ENCODE measurements around the gene CHD2. TPM values are rescaled to one million over a fixed set of nuclear protein-coding genes. Genes with fewer than 3 reads are reported as not detected.

CHD2 gene
- total RNA-seq, 1 experiment from 2014 or later: 85.0 TPM

DNA sequence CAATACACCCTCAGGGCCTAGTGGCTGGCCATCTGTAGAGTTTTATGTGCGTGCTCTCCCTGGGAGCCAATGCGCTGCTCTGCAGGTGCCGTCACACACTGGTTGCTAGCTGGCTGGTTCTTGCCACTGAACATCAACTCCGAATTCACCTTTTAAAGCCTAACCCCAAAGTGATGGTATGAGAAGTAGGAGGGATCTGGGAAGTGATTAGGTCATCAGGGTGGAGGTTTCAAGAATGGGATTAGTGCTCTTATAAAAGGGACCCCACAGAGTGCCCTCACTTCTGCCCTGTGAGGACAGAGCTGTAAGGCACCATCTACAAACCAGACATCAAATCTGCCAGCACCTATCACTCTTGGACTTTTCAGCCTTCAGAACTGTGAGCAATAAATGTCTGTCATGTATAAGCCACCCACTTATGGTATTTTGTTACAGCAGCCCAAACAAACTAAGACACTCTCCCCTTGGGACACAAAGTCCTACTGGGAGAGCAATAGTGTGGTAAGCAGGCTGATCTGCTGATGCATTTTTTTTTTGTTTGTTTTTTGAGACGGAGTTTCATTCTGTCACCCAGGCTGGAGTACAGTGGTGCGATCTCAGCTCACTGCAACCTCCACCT, 168.6 kb downstream of the CHD2 start:
- Mint-ChIP-seq H3K4me3 (ENCODE audit: unreplicated experiment) (no peak overlapping the region), H3K27ac (ENCODE audit: unreplicated experiment) (no peak overlapping the region), H3K4me1 (ENCODE audit: low read depth, unreplicated experiment) (peaks cover 15% of the 10 kb centered on the region), H3K27me3 (ENCODE audit: insufficient read depth, unreplicated experiment) (peaks cover 2% of the 10 kb centered on the region), H3K9me3 (ENCODE audit: unreplicated experiment) (no peaks in the 10 kb centered on the region), H3K36me3 (ENCODE audit: insufficient read depth, unreplicated experiment) (peaks cover 9% of the 10 kb centered on the region)
- no peaks in the 10 kb centered on the region; the same call in 1 of the 2 replicates for H3K36me3 ChIP-seq (ENCODE audit: control insufficient read depth, insufficient read depth, low read length)
- DNase-seq: no peak
- TF ChIP-seq, protein P1, sequence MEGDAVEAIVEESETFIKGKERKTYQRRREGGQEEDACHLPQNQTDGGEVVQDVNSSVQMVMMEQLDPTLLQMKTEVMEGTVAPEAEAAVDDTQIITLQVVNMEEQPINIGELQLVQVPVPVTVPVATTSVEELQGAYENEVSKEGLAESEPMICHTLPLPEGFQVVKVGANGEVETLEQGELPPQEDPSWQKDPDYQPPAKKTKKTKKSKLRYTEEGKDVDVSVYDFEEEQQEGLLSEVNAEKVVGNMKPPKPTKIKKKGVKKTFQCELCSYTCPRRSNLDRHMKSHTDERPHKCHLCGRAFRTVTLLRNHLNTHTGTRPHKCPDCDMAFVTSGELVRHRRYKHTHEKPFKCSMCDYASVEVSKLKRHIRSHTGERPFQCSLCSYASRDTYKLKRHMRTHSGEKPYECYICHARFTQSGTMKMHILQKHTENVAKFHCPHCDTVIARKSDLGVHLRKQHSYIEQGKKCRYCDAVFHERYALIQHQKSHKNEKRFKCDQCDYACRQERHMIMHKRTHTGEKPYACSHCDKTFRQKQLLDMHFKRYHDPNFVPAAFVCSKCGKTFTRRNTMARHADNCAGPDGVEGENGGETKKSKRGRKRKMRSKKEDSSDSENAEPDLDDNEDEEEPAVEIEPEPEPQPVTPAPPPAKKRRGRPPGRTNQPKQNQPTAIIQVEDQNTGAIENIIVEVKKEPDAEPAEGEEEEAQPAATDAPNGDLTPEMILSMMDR (IDR thresholded peaks at IDR 0.05; ENCODE audit: insufficient read depth in 1 of 2, low read depth in 1 of 2, low read length in 1 of 2, severe bottlenecking in 1 of 2, unreplicated experiment in 1 of 2): no peak
- H3K4me3 ChIP-seq (ENCODE audit: low read depth, low read length): no peak overlapping the region
- CTCF ChIA-PET: interaction anchor here (1.2 kb wide), 1 partner anchor 549 kb away, joined by 3 read pairs; no protein-coding TSS in a partner anchor
- no peaks in the 10 kb centered on the region for H3K9me3 ChIP-seq
- H3K27me3 ChIP-seq (replicated peaks; ENCODE audit: control insufficient read depth, insufficient read depth, low read length): no peaks in the 10 kb centered on the region
- POLR2A ChIA-PET: no interaction called here
- H3K4me1 ChIP-seq: peaks cover 9% of the 10 kb centered on the region
- no TSS peak for BruUV-seq (replicated peaks)
- intact Hi-C loops (cut with micrococcal nuclease; ENCODE audit: unreplicated experiment): no loop called here

DNA sequence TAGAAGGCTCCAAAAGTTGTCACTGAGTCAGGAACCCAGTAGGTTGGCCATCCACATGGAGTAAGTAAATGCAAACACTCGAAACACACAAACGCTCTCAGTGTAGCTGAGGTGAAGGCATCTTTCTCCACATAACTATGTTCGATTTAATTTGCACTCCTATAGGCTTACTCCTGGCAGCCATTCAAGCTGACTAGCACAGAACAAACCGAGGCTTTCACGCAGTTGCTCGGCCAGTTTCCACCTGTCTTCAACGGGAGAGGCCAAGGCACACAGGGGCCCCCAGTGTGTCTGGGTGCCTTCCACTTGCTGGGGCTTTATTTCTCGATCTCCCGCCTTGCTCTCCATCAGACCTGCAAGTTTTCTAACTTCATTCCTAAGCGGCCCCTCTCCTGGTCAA, 170.0 kb downstream of the CHD2 start:
- no peaks in the 10 kb centered on the region for H3K36me3 ChIP-seq (ENCODE audit: control insufficient read depth, insufficient read depth, low read length)
- intact Hi-C loops (cut with micrococcal nuclease; ENCODE audit: unreplicated experiment): no loop called here

DNA sequence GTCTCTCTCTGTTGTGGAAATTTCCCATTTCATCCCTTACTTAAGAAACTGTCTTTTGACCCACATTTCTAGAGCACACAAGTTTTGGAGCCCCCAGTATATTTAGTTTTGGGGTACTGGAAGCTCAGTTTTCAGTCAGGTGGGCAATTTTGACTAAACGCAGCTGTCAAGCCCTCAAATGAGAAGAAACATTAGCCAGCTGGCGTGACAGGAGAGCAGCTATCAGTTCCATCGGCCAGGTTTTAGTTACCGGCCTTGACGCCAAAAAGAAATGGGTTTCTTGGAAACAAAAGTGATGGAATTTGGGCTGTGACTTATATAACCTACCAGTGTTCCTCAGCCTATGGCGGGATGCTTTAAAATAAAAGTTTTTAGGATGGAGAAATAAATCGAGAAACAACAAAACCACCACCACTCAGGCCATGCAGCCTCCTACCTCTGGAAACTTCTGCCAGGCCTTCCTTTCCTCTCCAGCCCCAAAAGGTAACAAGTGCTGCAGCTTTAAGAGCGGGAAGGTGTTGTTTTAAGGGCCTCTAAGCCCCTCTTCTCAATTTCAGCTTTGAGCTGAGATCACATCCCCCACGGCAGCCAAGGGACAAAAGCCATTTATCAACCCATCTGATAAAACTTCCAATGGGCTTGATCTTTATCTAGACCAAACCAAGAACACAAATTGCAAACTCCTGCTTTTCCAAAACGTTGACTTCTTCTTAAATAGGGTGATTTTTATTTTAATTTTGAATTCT, 170.6 kb downstream of the CHD2 start:
- no peak overlapping the region for H3K4me3 ChIP-seq (ENCODE audit: low read depth, low read length)
- Mint-ChIP-seq H3K4me1 (ENCODE audit: low read depth, unreplicated experiment) (peaks cover 19% of the 10 kb centered on the region), H3K36me3 (ENCODE audit: insufficient read depth, unreplicated experiment) (peaks cover 9% of the 10 kb centered on the region), H3K4me3 (ENCODE audit: unreplicated experiment) (peak overlapping the region; percentile 95), H3K27ac (ENCODE audit: unreplicated experiment) (no peak overlapping the region), H3K27me3 (ENCODE audit: insufficient read depth, unreplicated experiment) (peaks cover 9% of the 10 kb centered on the region), H3K9me3 (ENCODE audit: unreplicated experiment) (no peaks in the 10 kb centered on the region)
- intact Hi-C loops (cut with micrococcal nuclease; ENCODE audit: unreplicated experiment): no loop called here
- no TSS peak for BruUV-seq (replicated peaks)
- CTCF ChIA-PET: no interaction called here
- H3K4me1 ChIP-seq: no peaks in the 10 kb centered on the region
- POLR2A ChIA-PET: no interaction called here
- no peaks in the 10 kb centered on the region for H3K27me3 ChIP-seq (replicated peaks; ENCODE audit: control insufficient read depth, insufficient read depth, low read length)
- no peaks in the 10 kb centered on the region for H3K9me3 ChIP-seq
- TF ChIP-seq, protein P1 (IDR thresholded peaks at IDR 0.05; ENCODE audit: insufficient read depth in 1 of 2, low read depth in 1 of 2, low read length in 1 of 2, severe bottlenecking in 1 of 2, unreplicated experiment in 1 of 2): no peak
- H3K36me3 ChIP-seq (ENCODE audit: control insufficient read depth, insufficient read depth, low read length): no peaks in the 10 kb centered on the region
- DNase-seq: no peak

More for the DNA sequence above, 170.0 kb downstream of the CHD2 start:
- ChIA-PET POLR2A (no interaction called here), CTCF (no interaction called here)
- H3K9me3 Mint-ChIP-seq (ENCODE audit: unreplicated experiment): no peaks in the 10 kb centered on the region
- no peaks in the 10 kb centered on the region for H3K4me1 ChIP-seq
- peaks cover 9% of the 10 kb centered on the region for H3K27me3 Mint-ChIP-seq (ENCODE audit: insufficient read depth, unreplicated experiment)
- BruUV-seq (replicated peaks): no TSS peak
- H3K27ac Mint-ChIP-seq (ENCODE audit: unreplicated experiment): no peak overlapping the region
- peaks cover 19% of the 10 kb centered on the region for H3K4me1 Mint-ChIP-seq (ENCODE audit: low read depth, unreplicated experiment)
- H3K27me3 ChIP-seq (replicated peaks; ENCODE audit: control insufficient read depth, insufficient read depth, low read length): no peaks in the 10 kb centered on the region
- H3K4me3 ChIP-seq (ENCODE audit: low read depth, low read length): no peak overlapping the region
- H3K36me3 Mint-ChIP-seq (ENCODE audit: insufficient read depth, unreplicated experiment): peaks cover 9% of the 10 kb centered on the region
- TF ChIP-seq, protein P1 (IDR thresholded peaks at IDR 0.05; ENCODE audit: insufficient read depth in 1 of 2, low read depth in 1 of 2, low read length in 1 of 2, severe bottlenecking in 1 of 2, unreplicated experiment in 1 of 2): no peak
- no peaks in the 10 kb centered on the region for H3K9me3 ChIP-seq
- DNase-seq: no peak
- no peak overlapping the region for H3K4me3 Mint-ChIP-seq (ENCODE audit: unreplicated experiment)

Measured in Caco-2 (cell line).